Stimulated activated CD4-positive, alpha-beta T cell treated with anti-CD3 and anti-CD28 coated beads, Interleukin-4, amount 100 ng/mL, for 4 hours (primary cell): ENCODE measurements around the gene SHC1.

Experiments
- DNase-seq, 2 experiments: peaks; one replicate each; pipeline ENCODE4 v3.0.0-alpha.2; 2020

SHC1 gene

GRCh38 chr1:154971341-154971998 is 923 bp upstream of the SHC1 start:
- DNase-seq = no peak

- DNase-seq = no peak
Measured at GRCh38 chr1:154969860-154970452, 591 bp downstream of the SHC1 start.

GRCh38 chr1:154969246-154969645 is 1.3 kb downstream of the SHC1 start:
- DNase-seq = no peak

GRCh38 chr1:154968731-154969130 is 1.8 kb downstream of the SHC1 start:
- no peak for DNase-seq

GRCh38 chr1:154967331-154967950 is 3.1 kb downstream of the SHC1 start:
- no peak for DNase-seq

GRCh38 chr1:154966111-154966510 is 4.4 kb downstream of the SHC1 start:
- DNase-seq = no peak

GRCh38 chr1:154964359-154964758 is 6.2 kb downstream of the SHC1 start:
- no peak for DNase-seq

GRCh38 chr1:154963643-154964042 is 6.9 kb downstream of the SHC1 start:
- DNase-seq = no peak

- no peak for DNase-seq
Measured at GRCh38 chr1:154962795-154963330, 7.7 kb downstream of the SHC1 start.

- no peak for DNase-seq
Measured at GRCh38 chr1:154962156-154962749, 8.3 kb downstream of the SHC1 start.

GRCh38 chr1:154961207-154962155 is 9.1 kb downstream of the SHC1 start, which contains the start of gene PYGO2:
Gene PYGO2, minus strand, starts transcription at chr1:154961782. Its CDS starts 206 bp downstream, at chr1:154961576.
- DNase-seq = peak; percentile 80 to 84

- DNase-seq = no peak
Measured at GRCh38 chr1:154960446-154961136, 10.0 kb downstream of the SHC1 start.

- no peak for DNase-seq
Measured at GRCh38 chr1:154959426-154959780, 11.1 kb downstream of the SHC1 start.

GRCh38 chr1:154958681-154959425 is 11.7 kb downstream of the SHC1 start:
- no peak for DNase-seq

GRCh38 chr1:154958036-154958435 is 12.5 kb downstream of the SHC1 start:
- no peak for DNase-seq

GRCh38 chr1:154957091-154957657 is 13.4 kb downstream of the SHC1 start:
- DNase-seq = no peak

- no peak for DNase-seq
Measured at GRCh38 chr1:154956544-154956941, 14.0 kb downstream of the SHC1 start.

GRCh38 chr1:154955718-154956543 is 14.6 kb downstream of the SHC1 start, which contains the start of gene PBXIP1:
Gene PBXIP1, minus strand, starts transcription at chr1:154956099. Its CDS starts 2,378 bp downstream, at chr1:154953721.
- DNase-seq = peak; percentile 54 to 79

- peak; percentile 45 to 77 for DNase-seq
Measured at GRCh38 chr1:154955039-154955717, 15.4 kb downstream of the SHC1 start.
